Measurements from ENCODE around the gene DCPS.
A peak's percentile ranks its signal among the peaks of the same experiment; 100 is the strongest.

The DCPS gene

DNA sequence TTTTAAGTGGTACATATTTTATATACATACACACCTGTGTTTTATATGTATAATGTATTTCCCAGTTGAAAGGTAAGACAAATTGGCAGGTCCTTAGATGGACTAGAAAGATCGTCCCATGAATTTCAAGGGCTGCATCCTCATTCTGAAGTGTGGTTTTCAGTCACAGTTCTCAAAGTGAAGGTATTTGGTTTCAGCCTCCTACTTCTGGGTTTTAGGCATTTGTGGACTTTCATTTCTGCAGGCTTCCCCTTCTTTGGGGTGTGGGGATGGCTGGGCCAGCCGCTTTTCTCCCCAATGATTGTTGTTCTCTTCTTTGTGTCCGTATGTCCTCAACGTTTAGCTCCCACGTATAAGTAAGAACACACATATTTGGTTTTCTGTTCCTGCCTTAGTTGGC lies 10.0 kb downstream of the DCPS start:
- DNase-seq (ENCODE audit: low read depth), result no peak
- H3K4me3 ChIP-seq (ENCODE audit: low read length), result no peak overlapping the region
- TF ChIP-seq, protein P1, sequence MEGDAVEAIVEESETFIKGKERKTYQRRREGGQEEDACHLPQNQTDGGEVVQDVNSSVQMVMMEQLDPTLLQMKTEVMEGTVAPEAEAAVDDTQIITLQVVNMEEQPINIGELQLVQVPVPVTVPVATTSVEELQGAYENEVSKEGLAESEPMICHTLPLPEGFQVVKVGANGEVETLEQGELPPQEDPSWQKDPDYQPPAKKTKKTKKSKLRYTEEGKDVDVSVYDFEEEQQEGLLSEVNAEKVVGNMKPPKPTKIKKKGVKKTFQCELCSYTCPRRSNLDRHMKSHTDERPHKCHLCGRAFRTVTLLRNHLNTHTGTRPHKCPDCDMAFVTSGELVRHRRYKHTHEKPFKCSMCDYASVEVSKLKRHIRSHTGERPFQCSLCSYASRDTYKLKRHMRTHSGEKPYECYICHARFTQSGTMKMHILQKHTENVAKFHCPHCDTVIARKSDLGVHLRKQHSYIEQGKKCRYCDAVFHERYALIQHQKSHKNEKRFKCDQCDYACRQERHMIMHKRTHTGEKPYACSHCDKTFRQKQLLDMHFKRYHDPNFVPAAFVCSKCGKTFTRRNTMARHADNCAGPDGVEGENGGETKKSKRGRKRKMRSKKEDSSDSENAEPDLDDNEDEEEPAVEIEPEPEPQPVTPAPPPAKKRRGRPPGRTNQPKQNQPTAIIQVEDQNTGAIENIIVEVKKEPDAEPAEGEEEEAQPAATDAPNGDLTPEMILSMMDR (IDR thresholded peaks at IDR 0.05; ENCODE audit: insufficient read depth, low read depth, low read length, missing control alignments), result no peak

DNA sequence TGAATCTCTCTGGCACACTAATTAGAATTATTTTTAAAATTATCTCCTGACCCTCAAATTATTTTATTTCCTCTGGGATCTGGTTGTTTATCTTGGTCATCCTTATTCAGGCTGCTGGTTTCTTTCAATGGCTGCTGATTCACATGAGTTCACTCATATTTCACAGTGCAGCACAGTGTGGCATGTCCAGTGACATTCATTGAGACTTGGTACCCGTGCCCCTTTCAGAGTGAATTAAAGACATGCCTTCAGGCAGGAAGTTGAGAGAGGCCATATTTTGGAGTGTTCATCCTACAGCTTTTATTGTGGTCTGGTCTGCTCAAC lies 13.5 kb downstream of the DCPS start:
- H3K4me3 ChIP-seq (ENCODE audit: low read length), result no peak overlapping the region
- TF ChIP-seq, protein P1 (IDR thresholded peaks at IDR 0.05; ENCODE audit: insufficient read depth, low read depth, low read length, missing control alignments), result no peak
- no peak for DNase-seq (ENCODE audit: low read depth)

DNA sequence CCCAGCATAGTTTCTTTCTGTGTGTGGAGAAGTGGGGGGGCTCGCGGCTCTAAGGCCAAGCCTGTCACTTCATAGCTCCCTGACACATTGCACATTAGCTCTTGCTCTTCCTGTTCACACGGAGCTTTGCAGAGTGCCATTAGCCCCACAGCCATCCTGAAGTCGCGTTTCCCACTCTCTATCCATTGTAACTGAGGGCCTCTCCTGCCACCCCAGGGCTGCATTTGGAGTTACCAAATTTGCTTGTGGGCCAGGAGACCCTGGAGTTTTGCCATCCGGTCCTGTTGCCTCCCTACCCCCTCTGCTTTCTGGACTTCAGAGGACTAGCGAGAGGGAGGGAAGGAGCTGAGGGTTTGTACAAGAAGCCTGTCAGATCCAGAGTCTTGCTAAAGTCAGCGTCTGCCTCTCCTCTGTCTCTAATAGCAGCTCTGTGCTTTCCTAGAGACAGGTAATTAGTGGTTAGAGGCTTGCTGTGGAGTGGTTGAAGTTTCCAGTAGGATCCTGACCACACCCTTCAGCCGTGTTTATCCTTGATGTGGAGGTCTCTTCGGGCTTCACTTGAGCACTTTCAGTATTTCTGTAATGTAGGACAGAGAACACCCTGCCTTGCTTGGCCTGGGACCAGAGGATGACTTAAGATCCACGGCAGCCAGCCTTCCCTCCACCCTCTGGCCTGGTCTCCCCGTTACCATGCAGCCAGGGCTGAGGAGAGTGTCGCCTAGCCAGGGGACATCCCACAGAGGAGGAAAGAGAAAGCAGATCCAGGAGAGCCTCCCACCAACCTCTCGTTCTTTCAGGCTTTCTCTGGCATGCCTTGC lies 14.1 kb downstream of the DCPS start:
- DNase-seq (ENCODE audit: low read depth), result peak; percentile 30
- no peak overlapping the region for H3K4me3 ChIP-seq (ENCODE audit: low read length)
- TF ChIP-seq, protein P1 (IDR thresholded peaks at IDR 0.05; ENCODE audit: insufficient read depth, low read depth, low read length, missing control alignments), result no peak

DNA sequence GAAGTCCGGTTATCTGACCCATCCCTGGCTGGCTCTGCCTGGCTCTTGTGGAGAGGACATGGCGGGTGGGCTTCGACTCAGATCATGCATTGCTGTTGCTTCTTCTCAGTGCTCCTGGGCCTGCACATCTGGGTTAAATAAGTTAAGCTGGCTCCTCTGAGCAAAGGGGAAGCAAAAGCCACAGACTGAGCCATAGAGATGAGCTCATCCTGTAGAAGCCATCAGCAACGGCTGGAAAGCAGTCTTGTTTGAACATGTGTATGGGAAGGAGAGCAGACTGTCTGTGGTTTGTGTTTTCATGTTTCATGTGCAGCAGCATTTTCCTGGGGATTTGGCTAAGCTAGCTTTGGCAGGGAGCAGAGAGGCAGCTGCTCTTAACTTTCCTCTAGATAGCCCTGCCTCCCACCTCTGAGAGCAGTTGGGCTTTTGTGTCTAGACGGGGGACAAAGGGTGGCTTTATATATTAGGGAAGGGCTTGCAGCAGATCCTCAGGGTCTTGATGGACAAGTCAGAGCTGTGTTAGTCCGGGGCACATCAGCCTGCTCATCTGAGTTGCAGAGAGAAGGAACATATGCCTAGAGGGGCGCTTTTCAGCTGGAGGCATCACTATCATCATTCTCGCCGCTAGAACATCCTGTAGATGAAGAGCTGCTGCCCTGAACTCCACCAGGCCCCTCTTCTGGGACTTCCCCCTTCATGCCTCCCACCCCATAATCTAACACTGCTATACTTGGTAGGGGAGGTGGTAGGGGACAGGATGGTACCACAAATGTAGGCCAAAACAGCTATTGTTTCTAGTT lies 14.9 kb downstream of the DCPS start:
- DNase-seq (ENCODE audit: low read depth), result peak; percentile 95
- H3K4me3 ChIP-seq (ENCODE audit: low read length), result no peak overlapping the region

DNA sequence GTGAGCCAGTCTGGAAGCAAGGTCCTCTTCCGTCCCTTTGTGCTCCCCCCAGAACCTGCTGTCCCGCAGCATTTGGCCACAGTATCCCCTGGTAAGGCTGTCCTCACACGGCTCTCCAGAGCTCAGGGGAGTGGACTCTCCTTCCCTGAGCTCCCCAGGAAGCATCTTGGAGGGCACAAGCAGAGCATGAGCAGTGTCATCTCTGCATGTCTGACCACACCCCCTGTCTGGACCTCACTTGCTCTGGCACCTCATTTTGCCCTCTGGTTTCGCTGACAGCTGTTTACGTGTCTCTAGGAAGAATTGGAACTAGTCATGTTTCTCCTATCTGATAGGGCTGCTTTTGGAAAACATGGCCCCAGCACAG lies 15.5 kb downstream of the DCPS start:
- TF ChIP-seq, protein P1 (IDR thresholded peaks at IDR 0.05; ENCODE audit: insufficient read depth, low read depth, low read length, missing control alignments), result no peak
- H3K4me3 ChIP-seq (ENCODE audit: low read length), result no peak overlapping the region
- DNase-seq (ENCODE audit: low read depth), result no peak

More for the DNA sequence above, 14.9 kb downstream of the DCPS start:
- TF ChIP-seq, protein P1 (IDR thresholded peaks at IDR 0.05; ENCODE audit: insufficient read depth, low read depth, low read length, missing control alignments), result no peak

DNA sequence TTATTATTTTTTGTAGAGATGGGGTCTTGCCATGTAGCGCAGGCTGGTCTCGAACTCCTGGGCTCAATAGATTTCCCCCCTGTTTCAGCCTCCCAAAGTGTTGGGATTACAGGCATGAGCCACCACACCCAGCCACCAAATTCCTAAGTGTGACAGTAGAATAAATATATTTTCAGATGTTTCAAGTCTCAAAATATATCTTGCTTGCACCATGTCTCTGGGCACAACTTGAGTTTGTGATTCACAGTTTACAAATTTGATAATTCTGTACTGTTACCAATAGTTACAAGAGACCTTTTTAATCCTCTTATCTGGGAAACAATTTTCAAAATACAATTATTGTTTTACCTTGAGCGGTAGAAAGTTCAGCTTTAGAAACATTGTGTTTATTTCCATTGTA lies 19.1 kb downstream of the DCPS start:
- DNase-seq (ENCODE audit: low read depth), result no peak
- TF ChIP-seq, protein P1 (IDR thresholded peaks at IDR 0.05; ENCODE audit: insufficient read depth, low read depth, low read length, missing control alignments), result no peak
- H3K4me3 ChIP-seq (ENCODE audit: low read length), result no peak overlapping the region

Measured in epithelial cell of esophagus (primary cell).